Measurements from ENCODE around the gene CDKN2AIP. TPM values are rescaled to one million over a fixed set of nuclear protein-coding genes. Genes with fewer than 3 reads are reported as not detected.
"Not testable (repeated sequence)": the region's sequence is repeated elsewhere in the genome, so short reads cannot be mapped to it uniquely, and the experiment has no call there.

CDKN2AIP gene
- total and polyA plus RNA-seq, 2 of the 4 experiments (the other 2 are of a cell fraction), result 11.0 to 16.8 TPM

DNA sequence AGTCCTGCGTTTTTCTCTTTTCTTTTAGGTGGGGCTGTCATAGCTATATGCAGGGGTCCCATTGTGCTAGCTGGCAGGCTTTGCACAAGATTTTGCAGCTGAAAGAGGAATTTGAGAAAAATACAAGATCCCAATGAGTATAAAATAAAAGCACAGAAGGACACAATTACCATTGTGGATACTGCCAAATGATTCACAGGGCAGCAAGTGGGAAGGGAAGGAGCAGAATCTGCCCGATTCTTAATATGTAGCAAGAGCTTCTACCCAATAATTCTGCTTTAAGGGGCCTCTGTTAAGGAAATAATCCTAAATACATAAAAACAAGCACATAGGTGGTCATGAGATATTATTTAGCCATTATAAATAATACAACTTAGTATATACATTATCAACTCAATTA, 34.5 kb downstream of the CDKN2AIP start:
- Histone ChIP-seq H3K23ac (ENCODE audit: low read depth, low read length) (no peak overlapping the region), H2BK20ac (ENCODE audit: low read depth, low read length) (no peak overlapping the region), H4K8ac (ENCODE audit: low read depth in 2 of 2, low read length in 2 of 2) (no peak overlapping the region), H2AK5ac (ENCODE audit: low read depth, low read length) (no peak overlapping the region), H3K27ac (ENCODE audit: insufficient read depth, low read length) (no peak overlapping the region), H3K4me3 (ENCODE audit: insufficient read depth, low read depth, low read length) (no peak overlapping the region), H2BK5ac (ENCODE audit: low read depth, low read length, poor library complexity, severe bottlenecking) (no peak overlapping the region), H2AK9ac (replicated peaks; ENCODE audit: low read depth, low read length, poor library complexity) (no peak overlapping the region), H3K9ac (ENCODE audit: low read depth, low read length) (no peak overlapping the region), H3K18ac (ENCODE audit: low read depth, low read length) (no peak overlapping the region), H4K5ac (ENCODE audit: low read depth, low read length) (no peak overlapping the region), H2BK120ac (ENCODE audit: low read depth, low read length) (no peak overlapping the region), H3K36me3 (ENCODE audit: control insufficient read depth, insufficient read depth, low read length) (no peaks in the 10 kb centered on the region), H4K91ac (ENCODE audit: insufficient read depth, low read depth, low read length) (no peak overlapping the region), H2BK15ac (ENCODE audit: low read depth, low read length) (no peak overlapping the region), H3K9me1 (ENCODE audit: insufficient read depth, low read length) (no peaks in the 10 kb centered on the region), H2AFZ (replicated peaks; ENCODE audit: low read length, poor library complexity) (no peak overlapping the region), H3K4me2 (ENCODE audit: low read depth, low read length) (no peak overlapping the region), H4K20me1 (ENCODE audit: insufficient read depth, low read length) (no peaks in the 10 kb centered on the region), H3K9me3 (ENCODE audit: control insufficient read depth, insufficient read depth, low read length) (no peaks in the 10 kb centered on the region), H3K14ac (replicated peaks; ENCODE audit: low read depth, low read length) (no peak overlapping the region), H3K27me3 (ENCODE audit: control insufficient read depth, insufficient read depth, low read length) (no peaks in the 10 kb centered on the region), H3K79me1 (ENCODE audit: low read depth in 1 of 2, low read length in 2 of 2) (no peaks in the 10 kb centered on the region), H3K4me1 (ENCODE audit: control insufficient read depth, insufficient read depth, low read length) (no peaks in the 10 kb centered on the region), H3K4ac (ENCODE audit: low read depth, low read length) (no peak overlapping the region), H3K56ac (ENCODE audit: extremely low read depth, insufficient read depth, low read length) (no peak overlapping the region)
- in situ Hi-C loops (cut with MboI; ENCODE audit: low sequenced_read_pairs), result loop anchor here (10.0 kb wide), 1 partner anchor 126 kb away; no protein-coding TSS in a partner anchor
- dilution Hi-C loops (cut with HindIII; ENCODE audit: low sequenced_read_pairs, unreplicated experiment), result no loop called here
- ATAC-seq (ENCODE audit: low read depth) (no peak), DNase-seq (no peak)
- ChIA-PET POLR2A (ENCODE audit: unreplicated experiment) (no interaction called here), CTCF (no interaction called here)
- TF ChIP-seq MAZ (IDR thresholded peaks at IDR 0.05; ENCODE audit: borderline replicate concordance, low read depth, low read length) (no peak), SMC3 (IDR thresholded peaks at IDR 0.05; ENCODE audit: low read depth, low read length) (no peak), FOS (IDR thresholded peaks at IDR 0.05; ENCODE audit: low read depth, low read length) (no peak), RAD21 (IDR thresholded peaks at IDR 0.05; ENCODE audit: low read length) (no peak)
- intact Hi-C loops (cut with micrococcal nuclease), result loop anchor here (10.0 kb wide), 1 partner anchor 686 kb away; no protein-coding TSS in a partner anchor
- BruUV-seq (replicated peaks), result no TSS peak
- WGBS, 2 experiments (ENCODE audit: extremely low coverage in 2 of 2, insufficient read length in 1 of 2), result no CpG with 5 or more reads among the region's 2 CpGs

DNA sequence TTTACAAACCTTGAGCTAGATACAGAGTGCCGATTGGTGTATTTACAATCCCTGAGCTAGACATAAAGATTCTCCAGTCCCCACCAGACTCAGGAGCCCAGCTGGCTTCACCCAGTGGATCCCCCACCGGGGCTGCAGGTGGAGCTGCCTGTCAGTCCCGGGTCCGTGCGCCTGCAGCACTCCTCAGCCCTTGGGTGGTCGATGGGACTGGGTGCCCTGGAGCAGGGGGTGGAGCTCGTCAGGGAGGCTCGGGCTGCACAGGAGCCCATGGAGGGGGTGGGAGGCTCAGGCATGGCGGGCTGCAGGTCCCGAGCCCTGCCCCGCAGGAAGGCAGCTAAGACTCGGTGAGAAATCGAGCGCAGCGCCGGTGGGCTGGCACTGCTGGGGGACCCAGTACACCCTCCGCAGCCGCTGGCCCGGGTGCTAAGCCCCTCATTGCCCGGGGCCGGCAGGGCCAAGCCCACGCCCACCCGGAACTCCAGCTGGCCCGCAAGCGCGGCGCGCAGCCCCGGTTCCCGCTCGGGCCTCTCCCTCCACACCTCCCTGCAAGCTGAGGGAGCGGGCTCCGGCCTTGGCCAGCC, 38.2 kb downstream of the CDKN2AIP start:
- intact Hi-C loops (cut with micrococcal nuclease), result not testable (repeated sequence)

More for the DNA sequence above, 38.2 kb downstream of the CDKN2AIP start:
- H3K27me3 ChIP-seq (ENCODE audit: control insufficient read depth, insufficient read depth, low read length); H2BK5ac ChIP-seq (ENCODE audit: low read depth, low read length, poor library complexity, severe bottlenecking); H4K91ac ChIP-seq (ENCODE audit: insufficient read depth, low read depth, low read length); H2BK15ac ChIP-seq (ENCODE audit: low read depth, low read length); H3K4me3 ChIP-seq (ENCODE audit: insufficient read depth, low read depth, low read length); dilution Hi-C loops (cut with HindIII; ENCODE audit: low sequenced_read_pairs, unreplicated experiment); H3K9me1 ChIP-seq (ENCODE audit: insufficient read depth, low read length); H2AFZ ChIP-seq (replicated peaks; ENCODE audit: low read length, poor library complexity); H2BK120ac ChIP-seq (ENCODE audit: low read depth, low read length); DNase-seq; in situ Hi-C loops (cut with MboI; ENCODE audit: low sequenced_read_pairs); H3K4me1 ChIP-seq (ENCODE audit: control insufficient read depth, insufficient read depth, low read length); POLR2A ChIA-PET (ENCODE audit: unreplicated experiment); H2AK5ac ChIP-seq (ENCODE audit: low read depth, low read length); H3K4ac ChIP-seq (ENCODE audit: low read depth, low read length); H2AK9ac ChIP-seq (replicated peaks; ENCODE audit: low read depth, low read length, poor library complexity); H3K27ac ChIP-seq (ENCODE audit: insufficient read depth, low read length); H3K56ac ChIP-seq (ENCODE audit: extremely low read depth, insufficient read depth, low read length); CTCF ChIA-PET; H3K4me2 ChIP-seq (ENCODE audit: low read depth, low read length); H3K36me3 ChIP-seq (ENCODE audit: control insufficient read depth, insufficient read depth, low read length); H3K18ac ChIP-seq (ENCODE audit: low read depth, low read length); H4K20me1 ChIP-seq (ENCODE audit: insufficient read depth, low read length); H3K9ac ChIP-seq (ENCODE audit: low read depth, low read length); H3K14ac ChIP-seq (replicated peaks; ENCODE audit: low read depth, low read length); ATAC-seq (ENCODE audit: low read depth); H4K5ac ChIP-seq (ENCODE audit: low read depth, low read length); H3K23ac ChIP-seq (ENCODE audit: low read depth, low read length); BruUV-seq (replicated peaks); H2BK20ac ChIP-seq (ENCODE audit: low read depth, low read length); H3K9me3 ChIP-seq (ENCODE audit: control insufficient read depth, insufficient read depth, low read length); H3K79me1 ChIP-seq (ENCODE audit: low read depth in 1 of 2, low read length in 2 of 2); H4K8ac ChIP-seq (ENCODE audit: low read depth in 2 of 2, low read length in 2 of 2): not testable (repeated sequence)
- WGBS, 2 experiments (ENCODE audit: extremely low coverage in 2 of 2, insufficient read length in 1 of 2), result 93% methylated on average over 3 of the region's 33 CpGs; no CpG with 5 or more reads in 1 of the 2 experiments

Measured in IMR-90 (cell line).